ENCODE data around the gene ANKRD55.

DNA sequence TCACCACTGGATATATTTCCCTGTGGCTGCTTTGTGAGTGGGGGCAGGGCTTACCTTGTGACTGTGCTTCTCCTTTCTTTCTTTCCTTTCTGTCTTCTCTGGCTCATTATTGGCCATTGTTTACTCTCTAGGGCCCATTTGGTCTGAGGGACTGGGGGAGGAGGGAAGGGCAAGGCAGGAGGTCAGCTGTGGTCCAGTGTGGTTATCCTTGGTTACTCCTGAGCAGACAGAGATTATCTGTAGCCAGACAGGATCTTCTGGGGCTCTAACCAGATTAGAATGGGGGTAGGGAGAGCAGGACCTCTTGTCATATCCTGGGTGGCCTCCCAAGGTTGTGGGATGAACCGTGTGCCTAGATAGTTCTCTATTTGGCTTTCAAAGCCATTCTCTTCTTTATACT is 71.2 kb downstream of the ANKRD55 start:
- TF ChIP-seq, protein P1, sequence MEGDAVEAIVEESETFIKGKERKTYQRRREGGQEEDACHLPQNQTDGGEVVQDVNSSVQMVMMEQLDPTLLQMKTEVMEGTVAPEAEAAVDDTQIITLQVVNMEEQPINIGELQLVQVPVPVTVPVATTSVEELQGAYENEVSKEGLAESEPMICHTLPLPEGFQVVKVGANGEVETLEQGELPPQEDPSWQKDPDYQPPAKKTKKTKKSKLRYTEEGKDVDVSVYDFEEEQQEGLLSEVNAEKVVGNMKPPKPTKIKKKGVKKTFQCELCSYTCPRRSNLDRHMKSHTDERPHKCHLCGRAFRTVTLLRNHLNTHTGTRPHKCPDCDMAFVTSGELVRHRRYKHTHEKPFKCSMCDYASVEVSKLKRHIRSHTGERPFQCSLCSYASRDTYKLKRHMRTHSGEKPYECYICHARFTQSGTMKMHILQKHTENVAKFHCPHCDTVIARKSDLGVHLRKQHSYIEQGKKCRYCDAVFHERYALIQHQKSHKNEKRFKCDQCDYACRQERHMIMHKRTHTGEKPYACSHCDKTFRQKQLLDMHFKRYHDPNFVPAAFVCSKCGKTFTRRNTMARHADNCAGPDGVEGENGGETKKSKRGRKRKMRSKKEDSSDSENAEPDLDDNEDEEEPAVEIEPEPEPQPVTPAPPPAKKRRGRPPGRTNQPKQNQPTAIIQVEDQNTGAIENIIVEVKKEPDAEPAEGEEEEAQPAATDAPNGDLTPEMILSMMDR (conservative IDR thresholded peaks at IDR 0.05) = no peak
- no peak for TF ChIP-seq EZH2 (IDR thresholded peaks at IDR 0.05; ENCODE audit: low read depth)

All from PC-9 (cell line).